NCI-H187 (cell line): ENCODE data around the gene PCSK1N.
"Not testable (repeated sequence)": the region's sequence is repeated elsewhere in the genome, so short reads cannot be mapped to it uniquely, and the experiment has no call there.

Source experiments
- DNase-seq, 2 experiments: peaks; one replicate each; lab custom pipeline; 2025; lab: John Stamatoyannopoulos, UW

PCSK1N gene

DNA sequence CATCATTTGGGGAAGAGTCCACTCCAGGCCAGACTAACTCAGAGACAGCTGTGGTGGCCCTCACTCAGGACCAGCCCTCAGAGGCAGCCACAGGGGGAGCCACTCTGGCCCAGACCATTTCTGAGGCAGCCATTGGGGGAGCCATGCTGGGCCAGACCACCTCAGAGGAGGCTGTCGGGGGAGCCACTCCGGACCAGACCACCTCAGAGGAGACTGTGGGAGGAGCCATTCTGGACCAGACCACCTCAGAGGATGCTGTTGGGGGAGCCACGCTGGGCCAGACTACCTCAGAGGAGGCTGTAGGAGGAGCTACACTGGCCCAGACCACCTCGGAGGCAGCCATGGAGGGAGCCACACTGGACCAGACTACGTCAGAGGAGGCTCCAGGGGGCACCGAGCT, 12.4 kb downstream of the PCSK1N start:
- DNase-seq, result no peak

DNA sequence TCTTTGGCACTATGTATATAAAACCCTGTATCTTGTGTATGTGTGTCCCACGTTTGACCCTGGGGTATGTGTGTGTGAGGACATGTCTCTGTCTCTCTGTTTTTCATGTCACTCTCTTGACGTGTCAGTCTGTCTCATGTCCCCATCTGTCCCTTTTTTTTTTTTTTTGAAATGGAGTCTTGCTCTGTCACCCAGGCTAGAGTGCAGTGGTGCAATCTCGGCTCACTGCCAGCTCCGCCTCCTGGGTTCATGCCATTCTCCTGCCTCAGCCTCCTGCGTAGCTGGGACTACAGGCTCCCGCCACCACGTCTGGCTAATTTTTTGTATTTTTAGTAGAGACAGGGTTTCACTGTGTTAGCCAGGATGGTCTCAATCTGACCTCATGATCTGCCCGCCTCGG, 16.0 kb downstream of the PCSK1N start:
- not testable (repeated sequence) for DNase-seq

DNA sequence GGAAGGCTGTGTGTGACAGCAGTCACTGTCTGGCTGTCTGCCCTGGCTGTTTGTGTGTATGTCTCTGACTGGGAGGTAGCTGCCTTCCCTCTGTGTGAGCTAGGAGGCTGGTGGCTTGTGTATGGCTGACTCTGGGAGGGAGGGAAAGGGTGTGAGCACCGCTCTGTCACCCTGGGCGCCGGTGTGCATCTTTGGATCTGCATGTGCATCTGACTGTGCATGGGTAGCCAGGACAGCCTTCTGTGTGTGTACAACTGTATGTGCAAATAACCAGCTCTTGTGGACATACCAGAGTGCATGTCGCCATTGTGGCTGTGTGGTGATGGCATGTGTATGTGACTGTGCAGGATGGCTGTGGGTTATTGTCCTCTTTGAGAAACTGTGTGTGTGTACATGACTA, 16.5 kb downstream of the PCSK1N start:
- DNase-seq, result no peak

DNA sequence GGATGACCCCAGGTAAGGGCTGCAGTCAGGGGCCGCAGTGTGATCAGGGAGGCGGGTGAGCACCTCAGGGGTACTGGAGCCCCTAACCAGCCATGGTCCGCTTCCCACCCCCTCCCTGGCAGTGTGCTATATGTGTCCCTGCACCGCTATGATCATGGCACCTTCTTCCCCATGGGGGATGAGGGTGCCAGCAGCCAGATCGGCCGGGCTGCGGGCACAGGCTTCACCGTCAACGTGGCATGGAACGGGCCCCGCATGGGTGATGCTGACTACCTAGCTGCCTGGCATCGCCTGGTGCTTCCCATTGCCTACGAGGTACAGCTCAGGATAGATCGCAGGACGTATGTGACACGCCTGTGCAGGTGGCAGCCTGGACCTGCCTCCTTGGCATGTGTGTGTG, 17.3 kb downstream of the PCSK1N start:
- no peak for DNase-seq

DNA sequence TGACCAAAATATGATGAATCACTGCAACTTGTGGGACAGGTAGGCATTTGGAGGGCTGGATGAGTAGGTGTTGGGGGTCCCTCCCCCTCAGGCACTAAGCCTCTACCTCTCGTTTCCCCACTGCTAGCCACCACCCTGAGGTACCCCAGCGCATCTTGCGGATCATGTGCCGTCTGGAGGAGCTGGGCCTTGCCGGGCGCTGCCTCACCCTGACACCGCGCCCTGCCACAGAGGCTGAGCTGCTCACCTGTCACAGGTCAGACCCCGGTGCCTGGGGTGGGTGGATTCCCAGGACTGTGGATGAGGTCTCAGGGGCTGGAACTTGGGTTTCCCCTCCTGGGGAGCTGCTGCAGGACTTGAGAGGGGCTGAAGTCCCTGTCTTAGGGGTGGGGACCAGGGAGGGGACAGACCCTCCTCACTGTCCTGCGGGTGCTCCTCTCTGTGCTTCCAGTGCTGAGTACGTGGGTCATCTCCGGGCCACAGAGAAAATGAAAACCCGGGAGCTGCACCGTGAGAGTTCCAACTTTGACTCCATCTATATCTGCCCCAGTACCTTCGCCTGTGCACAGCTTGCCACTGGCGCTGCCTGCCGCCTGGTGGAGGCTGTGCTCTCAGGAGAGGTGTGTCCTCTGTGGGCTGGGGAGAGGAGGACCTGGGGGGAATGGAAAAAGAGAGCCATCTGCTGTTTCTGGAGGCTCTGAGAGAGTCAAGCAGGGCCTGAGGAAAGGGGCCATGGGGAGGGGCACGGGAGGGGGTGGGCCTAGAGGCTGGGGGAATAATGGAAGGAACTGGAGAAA, 19.2 kb downstream of the PCSK1N start:
- DNase-seq, result no peak

DNA sequence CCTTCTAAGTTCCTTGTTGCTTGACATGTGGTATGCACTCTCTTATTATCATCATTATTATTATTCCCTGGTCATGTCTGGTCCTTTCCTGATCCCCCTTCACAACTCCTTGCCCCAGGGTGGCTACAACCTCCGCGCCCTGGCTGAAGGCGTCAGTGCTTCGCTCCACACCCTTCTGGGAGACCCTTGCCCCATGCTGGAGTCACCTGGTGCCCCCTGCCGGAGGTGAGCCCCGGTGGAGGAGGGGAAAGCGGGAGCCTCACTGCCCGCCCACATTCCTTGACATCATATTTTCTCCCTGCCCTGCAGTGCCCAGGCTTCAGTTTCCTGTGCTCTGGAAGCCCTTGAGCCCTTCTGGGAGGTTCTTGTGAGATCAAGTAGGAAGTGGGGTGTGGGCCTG, 20.1 kb downstream of the PCSK1N start:
- DNase-seq, result no peak

DNA sequence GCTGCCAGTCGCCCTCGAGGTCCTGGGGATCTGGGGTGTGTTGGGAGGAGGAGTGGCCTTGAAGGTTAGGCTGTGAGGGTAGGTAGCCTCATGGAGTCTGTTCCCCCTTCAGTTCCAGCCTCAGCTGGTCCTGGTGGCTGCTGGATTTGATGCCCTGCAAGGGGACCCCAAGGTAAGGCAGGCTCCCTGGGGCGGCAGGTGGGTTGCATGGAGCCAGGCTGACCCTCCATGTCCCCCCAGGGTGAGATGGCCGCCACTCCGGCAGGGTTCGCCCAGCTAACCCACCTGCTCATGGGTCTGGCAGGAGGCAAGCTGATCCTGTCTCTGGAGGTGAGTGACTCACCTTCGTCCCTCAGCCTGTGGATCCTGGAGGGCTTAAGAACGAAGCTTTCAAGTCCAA, 20.7 kb downstream of the PCSK1N start:
- DNase-seq, result no peak

DNA sequence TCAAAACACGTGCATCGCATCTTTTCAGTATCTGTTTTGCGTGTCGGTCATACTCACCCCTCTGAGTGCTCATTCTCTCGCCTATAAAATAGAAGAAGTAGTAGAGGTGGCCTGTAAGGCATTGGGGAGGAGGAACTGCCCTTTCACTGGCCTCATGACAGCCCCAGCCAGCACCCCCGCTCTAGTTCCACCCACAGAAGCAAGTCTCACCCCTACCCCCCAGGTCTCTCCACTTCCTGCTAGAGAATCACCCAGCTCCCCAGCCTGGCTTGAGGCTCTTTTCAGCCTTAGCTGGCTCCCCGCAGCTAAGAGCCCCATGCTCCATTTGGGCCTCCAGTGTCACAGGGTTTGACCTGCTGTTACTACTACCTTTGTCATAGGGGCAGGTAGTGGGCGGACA, 21.8 kb downstream of the PCSK1N start:
- DNase-seq, result no peak

DNA sequence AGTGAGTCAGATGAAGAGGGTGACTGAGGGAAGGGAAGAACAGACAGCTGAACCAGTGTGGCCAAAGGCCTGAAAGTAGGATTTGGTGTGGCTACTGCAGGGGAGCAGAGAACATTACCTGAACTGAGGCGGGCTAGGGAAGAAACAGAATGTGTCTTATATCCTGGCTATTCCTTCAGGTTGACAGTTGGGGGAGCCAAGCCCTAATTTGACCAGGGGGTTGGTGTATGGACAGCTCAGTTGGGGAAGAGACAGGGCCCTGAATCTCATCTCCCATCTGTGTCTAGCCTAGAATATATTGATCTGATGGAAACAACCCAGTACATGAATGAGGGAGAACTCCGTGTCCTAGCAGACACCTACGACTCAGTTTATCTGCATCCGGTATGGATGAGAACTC, 29.3 kb downstream of the PCSK1N start:
- no peak for DNase-seq

DNA sequence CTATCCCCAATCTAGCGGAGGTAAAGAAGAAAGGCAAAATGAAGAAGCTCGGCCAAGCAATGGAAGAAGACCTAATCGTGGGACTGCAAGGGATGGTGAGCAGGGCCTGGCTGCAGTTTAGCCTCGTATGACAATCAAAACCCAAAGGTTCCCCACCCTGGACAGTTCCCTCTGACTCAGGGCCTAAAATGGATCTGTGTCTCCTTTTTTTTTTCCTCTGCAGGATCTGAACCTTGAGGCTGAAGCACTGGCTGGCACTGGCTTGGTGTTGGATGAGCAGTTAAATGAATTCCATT, 32.6 kb downstream of the PCSK1N start:
- no peak for DNase-seq

DNA sequence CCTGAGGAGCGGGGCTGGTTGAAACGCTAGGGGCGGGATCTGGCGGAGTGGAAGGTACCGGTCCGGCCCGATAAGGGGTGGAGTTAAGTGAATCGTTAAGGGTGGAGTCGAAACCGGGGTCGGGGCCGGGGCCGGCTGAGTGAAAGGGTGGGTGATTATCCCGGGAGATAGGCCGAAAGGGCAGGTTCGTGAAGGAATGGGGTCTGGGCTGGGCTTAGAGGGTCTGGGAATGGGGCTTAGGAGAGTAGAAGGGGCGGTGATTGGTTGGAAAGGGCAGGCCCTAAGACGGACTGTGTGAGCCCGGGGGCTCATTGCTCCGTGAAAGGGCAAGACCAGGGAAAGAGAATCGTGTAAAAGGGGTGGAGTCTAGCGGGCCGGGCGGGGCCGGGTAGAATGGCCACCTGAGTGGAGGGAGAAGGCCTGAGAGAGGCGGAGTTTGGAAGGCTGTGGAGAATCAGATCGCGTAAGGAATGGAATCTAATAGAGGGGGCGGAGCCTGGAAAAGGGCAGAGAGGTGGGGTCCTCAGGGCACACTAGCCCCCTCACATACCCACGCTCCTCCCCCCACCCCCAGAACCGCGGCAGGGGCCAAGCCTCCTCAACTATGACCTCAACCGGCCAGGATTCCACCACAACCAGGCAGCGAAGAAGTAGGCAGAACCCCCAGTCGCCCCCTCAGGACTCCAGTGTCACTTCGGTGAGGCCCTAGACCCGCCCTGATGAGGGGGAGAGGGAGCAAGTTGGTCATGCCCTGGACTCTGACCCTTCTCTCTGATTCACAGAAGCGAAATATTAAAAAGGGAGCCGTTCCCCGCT, 33.1 kb downstream of the PCSK1N start:
- peak; percentile 49 to 70 for DNase-seq

DNA sequence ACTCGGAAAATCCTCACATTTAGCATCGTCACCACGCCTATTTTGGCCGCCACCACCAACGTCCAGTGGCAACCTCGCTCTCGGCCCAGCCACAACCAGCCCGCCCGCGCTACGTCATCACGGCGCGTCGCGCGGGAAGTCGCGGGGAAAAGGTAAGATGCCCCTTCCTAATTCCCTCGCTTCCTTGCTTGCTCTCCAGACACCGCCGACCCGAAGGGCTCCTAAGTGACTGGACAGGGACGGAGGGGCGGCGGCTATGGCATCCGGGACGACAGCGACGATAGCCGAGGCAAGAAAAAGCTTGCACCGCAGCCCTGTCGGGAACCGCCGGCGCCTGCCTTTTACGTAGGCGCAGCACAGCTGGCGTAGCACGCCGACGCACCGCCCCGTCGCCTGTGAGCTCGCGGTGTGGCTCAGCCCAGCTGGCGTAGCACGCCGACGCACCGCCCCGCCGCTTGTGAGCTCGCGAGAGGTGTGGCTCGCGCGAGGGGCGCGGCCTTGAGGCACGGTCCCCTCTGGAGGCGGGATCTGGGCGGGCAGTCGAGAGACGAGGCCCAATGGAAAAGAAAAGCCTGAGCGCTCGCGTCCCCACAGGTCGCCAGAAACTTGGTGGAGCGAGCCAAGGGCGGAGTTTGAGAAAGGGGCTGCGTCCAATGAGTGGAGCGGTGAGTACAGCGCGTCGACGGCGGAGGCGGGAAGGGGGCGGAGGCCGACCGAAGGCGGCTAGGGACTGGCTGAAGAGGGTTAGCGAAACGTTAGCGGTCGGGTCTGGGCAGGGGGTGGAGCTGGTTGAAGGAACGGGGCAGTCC, 33.9 kb downstream of the PCSK1N start, which contains the start of gene HDAC6:
HDAC6 (plus strand) TSS at position 788 of the 809 bp plus-strand sequence. CDS start 626 bp downstream, outside the sequence.
- peak; percentile 91 to 94 for DNase-seq

DNA sequence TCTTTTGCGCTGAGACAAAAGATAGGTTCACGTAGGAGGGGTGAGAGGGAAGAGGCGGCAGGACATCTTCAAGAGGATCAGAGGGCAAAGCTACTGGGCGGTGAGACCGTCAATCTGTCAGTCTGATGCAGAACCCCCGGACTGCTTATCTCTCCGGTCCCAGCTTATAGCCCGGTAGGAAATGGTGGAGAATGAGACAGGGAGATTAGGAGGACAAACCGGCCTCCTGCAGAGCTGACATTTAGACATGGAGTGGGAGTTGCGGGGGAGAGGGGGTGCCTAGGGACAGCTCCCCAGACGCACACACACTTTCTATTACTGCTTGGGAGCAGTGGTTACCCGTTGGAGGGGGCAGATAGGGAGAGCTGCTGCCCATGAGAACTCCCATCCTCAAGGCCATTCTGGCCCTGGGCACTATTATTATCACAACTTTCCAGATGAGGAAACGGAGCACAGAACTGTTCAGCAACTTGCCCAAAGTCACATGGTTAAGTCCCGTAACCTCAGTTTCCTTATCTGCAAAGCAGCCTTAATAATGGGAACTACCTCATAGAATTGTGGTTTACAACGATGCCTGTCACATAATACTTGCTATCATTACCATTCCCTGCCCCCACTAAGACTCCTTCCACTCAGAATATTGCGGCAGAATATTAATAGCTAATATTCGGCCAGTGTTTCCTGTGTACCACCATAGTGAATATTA, 34.7 kb downstream of the PCSK1N start:
- DNase-seq, result no peak

DNA sequence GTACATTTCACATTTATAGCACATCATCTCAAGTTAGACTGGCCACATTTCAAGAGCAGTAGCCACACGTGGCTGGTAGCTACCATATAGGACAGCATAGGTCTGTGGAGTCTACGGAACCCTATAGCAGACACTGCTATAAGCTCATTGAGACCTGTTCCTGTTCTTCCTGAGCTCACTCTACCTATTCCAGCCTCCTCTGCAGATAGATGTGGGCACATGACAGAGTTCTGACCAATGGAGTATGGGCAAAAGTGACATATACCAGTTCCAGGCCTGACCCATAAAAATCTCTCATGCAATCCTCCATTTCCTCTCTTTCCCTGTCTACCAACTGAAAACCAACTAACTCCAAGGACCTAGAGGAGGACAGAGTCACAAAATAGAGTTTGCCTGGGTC, 37.1 kb downstream of the PCSK1N start:
- no peak for DNase-seq

DNA sequence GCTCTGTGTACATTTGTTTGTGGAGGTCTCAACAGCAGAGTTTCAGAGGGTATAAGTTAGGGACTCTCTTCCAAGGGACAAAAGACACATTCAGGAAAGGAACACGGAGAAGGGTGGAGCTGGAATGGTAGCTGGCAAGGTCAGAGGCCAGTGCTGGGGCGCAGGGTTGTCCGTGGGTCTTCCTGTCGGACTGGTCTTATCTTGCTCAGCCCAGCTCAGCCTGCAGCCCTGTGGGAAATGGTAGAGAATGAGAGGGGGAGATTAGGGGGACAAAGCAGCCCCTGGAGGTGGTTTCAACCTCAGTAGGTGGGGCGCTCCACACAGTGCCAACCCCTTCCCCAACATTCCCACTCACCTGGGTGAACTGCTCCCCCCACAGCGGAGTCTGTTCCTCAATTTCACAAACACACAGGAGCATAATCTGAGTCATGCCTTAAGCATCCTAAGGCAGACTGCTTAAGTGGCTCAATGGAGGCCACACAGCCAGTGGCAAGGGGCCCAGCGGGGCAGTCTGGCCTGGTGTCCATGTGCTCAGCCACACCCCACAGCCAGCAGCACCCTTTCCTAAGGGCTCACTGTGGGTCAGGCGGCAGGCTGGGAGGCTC, 40.4 kb downstream of the PCSK1N start:
- no peak for DNase-seq

DNA sequence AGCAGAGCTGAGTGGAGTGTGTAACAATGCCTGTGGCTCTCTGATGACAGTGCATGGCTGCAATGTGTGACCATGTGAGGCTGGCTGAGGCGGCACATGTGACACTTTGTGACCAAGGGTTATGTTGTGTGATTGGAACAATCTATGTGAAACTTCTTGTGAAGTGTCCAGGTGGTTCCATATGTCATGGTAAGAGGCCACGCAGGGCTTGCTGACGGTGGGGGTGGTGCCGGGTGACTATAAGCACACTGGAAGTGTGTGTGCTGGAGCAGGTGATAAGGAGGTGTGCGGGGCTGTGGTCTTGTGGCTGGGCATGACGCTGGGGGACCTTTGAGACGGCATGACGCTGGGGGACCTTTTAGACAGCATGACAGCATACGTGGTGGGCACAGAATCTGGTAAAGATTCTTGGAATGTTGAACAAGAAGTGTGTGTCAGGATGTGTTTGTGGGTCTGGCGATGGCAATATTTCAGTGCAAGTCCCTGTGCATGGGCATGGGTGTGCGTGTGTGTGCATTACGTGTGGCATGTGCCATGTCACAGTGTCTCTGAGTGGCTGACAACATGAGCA, 41.0 kb downstream of the PCSK1N start:
- no peak for DNase-seq

DNA sequence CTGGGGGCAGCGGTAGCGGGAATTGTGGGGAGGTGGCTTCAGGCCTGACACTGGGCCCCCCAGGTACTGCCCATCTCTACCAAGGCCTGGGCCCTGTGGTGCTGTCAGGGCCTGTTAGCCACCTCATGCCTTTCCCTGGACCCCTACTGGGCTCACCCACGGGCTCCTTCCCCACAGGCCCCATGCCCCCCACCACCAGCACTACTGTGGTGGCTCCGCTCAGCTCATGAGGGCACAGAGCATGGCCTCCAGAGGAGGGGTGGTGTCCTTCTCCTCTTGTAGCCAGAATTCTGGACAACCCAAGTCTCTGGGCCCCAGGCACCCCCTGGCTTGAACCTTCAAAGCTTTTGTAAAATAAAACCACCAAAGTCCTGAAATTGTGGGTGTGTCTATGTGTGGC, 41.5 kb downstream of the PCSK1N start:
- no peak for DNase-seq

DNA sequence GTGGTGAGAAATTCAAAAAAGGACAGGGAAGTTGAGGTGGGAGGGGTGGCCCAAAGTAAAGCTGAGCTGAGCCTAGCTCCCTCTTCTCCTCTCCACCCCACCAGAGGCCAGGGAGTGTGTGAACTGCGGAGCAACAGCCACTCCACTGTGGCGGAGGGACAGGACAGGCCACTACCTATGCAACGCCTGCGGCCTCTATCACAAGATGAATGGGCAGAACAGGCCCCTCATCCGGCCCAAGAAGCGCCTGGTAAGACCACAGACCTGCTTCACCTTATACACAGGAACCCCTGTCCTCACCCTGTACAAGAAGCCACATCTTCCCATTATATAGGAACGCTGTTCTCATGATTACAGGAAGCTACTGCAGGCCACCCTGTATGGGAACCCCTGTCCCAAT, 43.2 kb downstream of the PCSK1N start:
- DNase-seq, result no peak

DNA sequence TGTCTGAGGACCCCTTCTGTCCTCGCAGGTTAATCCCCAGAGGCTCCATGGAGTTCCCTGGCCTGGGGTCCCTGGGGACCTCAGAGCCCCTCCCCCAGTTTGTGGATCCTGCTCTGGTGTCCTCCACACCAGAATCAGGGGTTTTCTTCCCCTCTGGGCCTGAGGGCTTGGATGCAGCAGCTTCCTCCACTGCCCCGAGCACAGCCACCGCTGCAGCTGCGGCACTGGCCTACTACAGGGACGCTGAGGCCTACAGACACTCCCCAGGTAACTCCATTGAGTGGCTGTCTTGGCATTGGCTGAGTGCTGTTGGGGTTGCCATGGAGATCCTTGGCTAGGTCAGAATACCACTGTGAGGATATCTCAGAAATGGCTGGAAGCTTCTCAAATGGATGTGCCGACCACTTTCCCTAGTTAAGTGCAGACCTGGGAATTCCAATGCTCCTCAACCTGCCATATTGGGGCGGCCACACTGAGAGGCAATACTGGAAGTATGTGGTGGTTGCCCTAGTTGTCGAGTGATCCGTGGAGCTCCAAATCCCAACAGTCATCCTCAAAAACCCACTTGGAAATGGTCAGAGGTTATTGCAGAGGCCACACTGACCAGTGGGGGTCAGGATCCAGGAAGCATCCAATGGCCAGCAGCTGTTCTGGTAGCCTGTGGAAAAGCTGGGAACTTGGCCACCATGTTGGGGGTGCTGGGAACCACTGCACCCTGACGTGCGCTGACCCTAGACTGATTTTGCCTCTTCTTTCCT, 44.2 kb downstream of the PCSK1N start:
- DNase-seq, result no peak

DNA sequence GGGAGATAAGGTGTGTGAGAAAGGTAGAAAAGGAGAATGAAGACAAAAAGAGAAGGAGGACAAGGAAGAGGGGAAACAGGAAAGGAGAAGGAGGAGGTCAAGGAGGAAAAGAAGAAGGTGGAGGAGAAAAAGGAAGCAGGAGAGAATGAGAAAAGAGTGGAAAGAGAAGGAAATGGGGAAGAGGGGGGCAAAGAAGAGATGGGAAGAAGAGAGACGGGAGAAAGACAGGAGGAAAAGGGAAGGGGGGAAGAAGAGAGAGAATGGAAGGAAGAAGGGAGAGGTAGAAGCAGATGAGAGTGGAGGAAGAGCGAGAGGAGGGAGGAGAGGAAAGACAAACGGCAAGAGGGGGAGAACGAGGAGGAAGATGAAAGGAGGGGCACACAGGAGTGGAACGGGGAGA, 44.9 kb downstream of the PCSK1N start:
- DNase-seq, result no peak
